ENCODE data around the gene PEX26. TPM values are rescaled to one million over a fixed set of nuclear protein-coding genes. Genes with fewer than 3 reads are reported as not detected.
"Not testable (repeated sequence)": the region's sequence is repeated elsewhere in the genome, so short reads cannot be mapped to it uniquely, and the experiment has no call there.

Gene PEX26
- polyA plus RNA-seq, 3 donors = 23.9 to 31.7 (median 30.6) TPM

DNA sequence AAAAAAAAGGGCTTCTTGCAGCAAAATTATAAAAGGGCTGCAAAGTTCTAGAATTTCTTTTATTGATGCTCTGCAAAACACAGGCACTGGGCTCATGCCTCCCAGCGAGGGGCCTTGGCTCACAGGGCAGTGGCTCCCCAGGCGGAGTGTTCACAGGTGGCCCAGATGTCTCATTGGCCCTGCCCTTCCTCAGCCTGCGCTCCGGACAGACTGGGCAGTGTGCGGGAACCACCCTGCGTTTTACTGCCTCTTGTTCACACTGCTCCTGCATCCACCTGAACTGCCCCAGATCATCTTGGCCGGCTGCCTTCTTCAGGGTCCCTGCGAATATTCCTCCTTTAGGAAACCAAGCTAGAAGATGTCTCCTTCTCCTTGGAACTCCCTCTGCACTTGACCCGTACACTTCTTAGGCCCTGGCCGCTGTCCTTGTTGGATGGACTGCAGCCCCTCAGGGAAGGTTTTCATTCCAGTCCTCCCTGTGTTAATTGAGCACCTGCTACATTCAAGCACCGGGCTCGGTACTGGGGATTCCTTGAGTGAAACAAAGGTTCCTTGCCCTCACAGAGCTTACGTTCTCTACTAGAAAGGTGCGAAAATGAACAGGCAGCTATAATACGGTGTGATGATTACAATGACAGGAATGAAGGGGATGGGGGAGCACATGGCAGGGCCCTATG lies 37.3 kb downstream of the PEX26 start:
- DNase-seq (ENCODE audit: low read depth in 3 of 3, low spot score in 2 of 3) = no peak

DNA sequence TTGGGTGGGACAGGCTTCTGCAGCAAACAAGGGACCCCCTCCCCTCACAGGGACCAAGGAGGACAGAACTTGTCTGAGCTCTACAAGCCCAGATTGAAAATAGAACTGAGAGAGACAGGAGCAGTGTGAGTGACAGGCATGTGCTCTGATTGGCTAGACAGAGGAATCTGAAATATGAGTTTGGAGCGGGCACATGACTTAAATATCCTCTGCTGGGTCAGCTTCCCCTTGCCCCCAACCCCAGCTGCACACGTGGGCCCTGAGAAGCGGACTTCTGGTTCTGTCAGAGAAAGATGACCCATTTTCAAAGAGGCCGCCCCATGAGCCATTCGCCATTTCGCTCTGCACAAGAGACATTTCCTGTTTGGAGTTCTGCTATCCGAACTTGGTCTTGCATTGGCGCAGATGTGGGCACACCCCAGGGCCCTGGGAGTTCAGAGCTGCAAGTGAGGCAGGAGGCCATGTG lies 38.1 kb downstream of the PEX26 start:
- DNase-seq (ENCODE audit: low read depth in 3 of 3, low spot score in 2 of 3) = no peak

DNA sequence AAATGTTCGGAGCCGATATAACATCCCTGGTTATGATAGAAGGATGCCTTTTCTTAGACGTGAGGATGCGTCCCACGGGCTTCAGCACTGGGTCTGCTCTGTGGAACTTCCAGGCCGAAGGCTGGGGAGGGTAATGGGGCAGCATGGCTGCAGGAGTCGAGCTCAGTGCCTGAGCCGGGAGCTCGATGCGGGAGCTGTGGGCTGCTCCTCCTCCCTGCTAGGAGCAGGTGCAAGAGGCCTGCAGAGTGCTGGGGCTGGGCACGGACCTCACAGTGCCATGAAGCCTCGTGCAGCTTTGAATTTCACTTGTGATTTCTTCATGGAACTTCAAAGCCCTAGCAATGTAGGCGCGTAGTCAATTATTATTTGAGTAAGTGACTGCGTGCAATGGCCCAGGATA lies 38.8 kb downstream of the PEX26 start:
- DNase-seq (ENCODE audit: low read depth in 3 of 3, low spot score in 2 of 3) = no peak

DNA sequence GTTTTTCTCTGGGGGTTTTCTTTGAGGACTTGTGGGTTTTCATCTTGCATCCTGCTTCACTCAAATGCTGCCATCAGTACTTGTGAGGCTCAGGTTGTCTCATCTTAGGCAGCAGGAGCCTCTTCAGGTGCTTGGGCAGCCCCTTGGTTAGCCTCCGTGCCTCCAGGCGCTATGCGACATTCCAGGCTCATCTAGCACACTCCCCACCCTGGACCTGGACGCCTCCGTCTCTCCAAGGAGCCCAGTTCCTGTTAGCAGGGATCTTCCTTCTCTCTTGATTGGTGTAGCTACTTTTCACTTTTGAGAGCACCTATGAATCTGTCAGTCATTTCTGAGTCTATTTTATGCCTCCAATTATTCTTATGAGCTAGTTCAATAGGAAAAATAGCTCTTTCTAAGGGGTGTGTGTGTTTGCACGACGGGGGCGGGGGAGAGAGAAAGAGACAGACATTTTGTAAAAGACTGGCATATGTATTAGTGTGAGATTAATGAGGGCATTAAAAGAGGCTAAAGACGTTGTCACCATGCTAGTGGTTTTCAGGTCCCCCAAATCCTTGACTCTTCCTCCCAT lies 40.6 kb downstream of the PEX26 start:
- DNase-seq (ENCODE audit: low read depth in 3 of 3, low spot score in 2 of 3) = no peak

DNA sequence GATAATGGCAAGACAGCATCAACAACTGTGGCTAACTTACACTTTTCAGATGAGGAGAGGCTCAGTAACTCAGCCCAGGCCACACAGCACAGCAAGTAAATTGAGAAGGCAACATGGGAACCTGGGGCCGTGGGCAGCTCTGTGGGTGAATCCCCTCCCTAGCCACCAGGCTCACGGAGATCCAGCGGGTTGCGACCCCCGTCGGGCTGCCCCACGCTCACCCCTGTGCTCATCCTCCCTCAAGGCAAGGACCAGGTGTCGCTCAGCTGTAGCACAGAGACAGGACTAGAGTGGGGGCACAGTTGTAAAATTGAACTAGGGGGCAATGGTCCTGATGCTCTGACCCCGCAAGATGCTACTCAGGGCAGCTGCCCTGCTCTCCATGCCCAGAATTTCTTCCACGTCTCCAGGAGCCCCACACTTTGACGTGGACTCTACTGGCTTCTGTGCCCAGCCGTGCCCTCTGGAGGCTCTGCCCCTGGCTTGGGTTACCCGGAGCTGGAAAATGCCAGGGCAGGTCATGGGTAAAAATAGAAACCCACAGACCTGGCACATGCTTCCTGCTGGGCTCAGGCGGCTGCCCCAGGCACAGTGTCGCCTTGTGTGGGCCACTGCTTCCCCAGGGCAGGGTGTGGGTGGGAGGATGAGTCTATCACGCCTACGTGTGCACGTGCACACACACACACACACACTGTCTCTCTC lies 41.8 kb downstream of the PEX26 start:
- no peak for DNase-seq (ENCODE audit: low read depth in 3 of 3, low spot score in 2 of 3)

DNA sequence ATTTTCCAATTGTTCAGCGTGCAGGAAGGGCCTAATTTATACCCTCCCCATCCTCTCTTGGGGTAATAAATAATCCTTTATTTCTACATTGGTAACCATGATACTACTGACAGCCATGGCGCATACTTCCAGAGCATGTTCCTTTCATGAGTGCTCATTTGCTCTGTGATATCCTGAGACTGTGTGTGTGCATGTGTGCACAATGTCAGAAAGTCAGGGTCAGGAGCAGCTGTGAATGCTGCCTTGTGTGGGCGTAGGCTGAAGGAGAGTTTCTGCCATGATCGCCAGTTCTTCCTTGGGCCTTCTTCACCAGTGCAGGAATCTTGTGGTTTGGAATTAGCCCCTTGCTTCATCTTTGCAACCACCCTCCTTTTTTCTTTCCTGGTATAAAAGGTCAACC lies 43.1 kb downstream of the PEX26 start:
- no peak for DNase-seq (ENCODE audit: low read depth in 3 of 3, low spot score in 2 of 3)

DNA sequence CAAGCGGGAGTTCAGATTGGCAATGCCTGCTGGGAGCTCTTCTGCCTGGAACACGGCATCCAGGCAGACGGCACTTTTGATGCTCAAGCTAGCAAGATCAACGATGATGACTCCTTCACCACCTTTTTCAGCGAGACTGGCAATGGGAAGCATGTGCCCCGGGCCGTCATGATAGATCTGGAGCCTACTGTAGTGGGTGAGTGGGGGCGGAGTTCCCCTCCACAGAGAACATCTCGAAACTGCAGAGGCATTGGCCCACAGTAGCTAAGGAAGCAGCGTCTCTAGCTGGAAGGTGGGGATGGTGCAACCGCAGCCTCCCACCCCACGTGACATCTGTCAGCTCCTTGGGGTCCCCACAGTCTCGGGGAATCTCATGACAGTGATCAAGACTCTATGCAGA lies 43.7 kb downstream of the PEX26 start:
- DNase-seq (ENCODE audit: low read depth in 3 of 3, low spot score in 2 of 3) = no peak

DNA sequence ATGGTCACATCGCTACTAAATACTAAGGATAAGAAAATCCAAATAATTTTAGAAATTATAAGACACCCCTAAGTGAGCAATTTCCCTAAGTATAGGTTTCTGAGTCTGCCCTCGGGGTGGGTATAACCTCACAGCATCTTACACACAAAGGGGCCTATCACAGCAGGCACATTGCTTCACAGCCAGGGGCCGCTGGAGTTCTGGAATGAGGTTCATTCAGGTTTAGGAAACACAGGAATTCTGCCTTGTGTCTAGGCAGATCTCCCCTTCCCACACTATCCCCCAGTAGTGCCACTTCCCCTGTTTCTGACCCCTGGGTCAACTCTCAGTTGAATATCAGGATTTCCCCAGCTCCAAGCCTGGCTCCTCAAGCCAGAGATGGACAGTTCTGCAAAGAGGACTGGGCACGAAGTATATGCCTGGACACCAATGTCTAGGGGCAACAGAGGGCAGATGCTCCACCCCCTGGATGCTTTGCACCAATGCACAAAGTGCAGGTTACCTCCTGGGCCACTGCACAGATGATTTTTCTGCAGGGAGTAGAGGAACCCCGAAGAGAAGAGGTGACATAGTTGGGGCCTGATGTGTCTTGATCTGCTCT lies 44.3 kb downstream of the PEX26 start:
- DNase-seq (ENCODE audit: low read depth in 3 of 3, low spot score in 2 of 3) = no peak

DNA sequence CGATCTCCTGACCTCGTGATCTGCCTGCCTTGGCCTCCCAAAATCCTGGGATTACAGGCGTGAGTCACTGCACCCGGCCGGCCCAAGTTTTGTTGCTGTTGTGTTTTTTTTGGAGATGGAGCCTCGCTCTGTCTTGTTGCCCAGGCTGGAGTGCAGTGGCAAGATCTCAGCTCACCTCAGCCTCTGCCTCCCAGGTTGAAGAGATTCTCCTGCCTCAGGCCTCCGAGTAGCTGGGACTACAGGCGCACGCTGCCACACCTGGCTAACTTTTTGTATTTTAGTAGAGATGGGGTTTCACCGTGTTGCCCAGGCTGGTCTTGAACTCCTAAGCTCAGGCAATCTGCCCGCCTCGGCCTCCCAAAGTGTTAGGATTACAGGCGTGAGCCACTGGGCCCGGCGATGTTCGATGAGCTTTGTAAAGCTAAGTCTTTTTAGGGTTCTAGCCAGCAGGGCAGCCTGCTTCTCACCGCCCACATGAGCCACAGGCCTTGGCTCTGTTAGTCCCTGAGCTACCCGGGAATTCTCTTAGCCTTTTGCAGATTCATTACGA lies 45.8 kb downstream of the PEX26 start:
- not testable (repeated sequence) for DNase-seq (ENCODE audit: low read depth in 3 of 3, low spot score in 2 of 3)

DNA sequence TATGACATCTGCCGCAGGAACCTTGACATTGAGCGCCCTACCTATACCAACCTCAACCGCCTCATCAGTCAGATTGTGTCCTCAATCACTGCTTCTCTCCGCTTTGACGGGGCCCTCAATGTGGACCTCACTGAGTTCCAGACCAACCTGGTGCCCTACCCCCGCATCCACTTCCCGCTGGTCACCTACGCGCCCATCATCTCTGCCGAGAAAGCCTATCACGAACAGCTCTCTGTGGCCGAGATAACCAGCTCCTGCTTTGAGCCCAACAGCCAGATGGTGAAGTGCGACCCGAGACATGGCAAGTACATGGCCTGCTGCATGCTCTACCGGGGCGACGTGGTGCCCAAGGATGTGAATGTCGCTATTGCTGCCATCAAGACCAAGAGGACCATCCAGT lies 48.8 kb downstream of the PEX26 start:
- DNase-seq (ENCODE audit: low read depth in 3 of 3, low spot score in 2 of 3) = no peak

DNA sequence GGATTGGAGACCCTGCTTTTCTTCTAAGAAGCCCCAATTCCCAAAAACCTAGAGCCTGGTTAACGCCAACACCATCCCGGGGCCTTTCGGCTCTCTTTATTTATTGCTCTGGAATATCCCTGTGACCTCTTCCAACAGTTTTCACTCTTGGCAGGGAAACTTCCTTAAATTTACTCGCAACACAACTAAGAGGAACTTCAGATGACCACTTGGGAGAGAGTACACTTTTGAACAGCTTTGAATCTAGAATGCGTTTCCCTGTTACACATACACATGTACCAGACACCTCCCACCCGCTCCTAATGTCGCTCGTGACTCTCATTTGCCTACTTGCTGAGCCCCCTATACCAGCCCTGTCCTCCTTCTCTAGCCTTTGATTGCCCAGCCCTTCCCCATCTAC lies 52.2 kb downstream of the PEX26 start:
- DNase-seq (ENCODE audit: low read depth in 3 of 3, low spot score in 2 of 3) = no peak

DNA sequence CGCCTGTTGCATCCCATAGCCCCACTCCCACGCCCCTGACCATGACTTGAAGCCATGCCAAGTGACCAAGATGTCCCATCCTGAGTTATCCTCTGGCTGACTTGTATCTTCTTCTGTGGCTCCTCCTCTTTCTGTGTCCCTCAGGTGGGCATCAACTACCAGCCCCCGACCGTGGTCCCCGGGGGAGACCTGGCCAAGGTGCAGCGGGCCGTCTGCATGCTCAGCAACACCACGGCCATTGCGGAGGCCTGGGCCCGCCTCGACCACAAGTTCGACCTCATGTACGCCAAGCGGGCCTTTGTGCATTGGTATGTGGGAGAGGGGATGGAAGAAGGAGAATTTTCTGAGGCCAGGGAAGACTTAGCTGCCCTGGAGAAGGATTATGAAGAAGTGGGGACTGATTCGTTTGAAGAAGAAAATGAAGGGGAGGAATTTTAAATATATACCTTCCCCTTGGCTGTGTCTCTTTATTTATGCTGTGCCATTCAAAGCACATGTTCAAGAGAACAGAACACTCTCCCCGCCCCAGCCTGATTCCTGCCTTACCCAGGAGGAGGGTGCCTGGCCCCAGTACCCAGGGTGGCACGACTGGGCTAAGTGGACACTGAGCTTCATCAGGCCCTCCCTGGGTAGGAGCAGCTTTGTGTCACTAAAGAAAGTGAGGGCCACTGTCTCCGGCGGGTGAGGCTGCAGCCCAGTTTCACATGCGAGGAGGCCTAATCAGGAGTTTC lies 53.1 kb downstream of the PEX26 start:
- no peak for DNase-seq (ENCODE audit: low read depth in 3 of 3, low spot score in 2 of 3)

DNA sequence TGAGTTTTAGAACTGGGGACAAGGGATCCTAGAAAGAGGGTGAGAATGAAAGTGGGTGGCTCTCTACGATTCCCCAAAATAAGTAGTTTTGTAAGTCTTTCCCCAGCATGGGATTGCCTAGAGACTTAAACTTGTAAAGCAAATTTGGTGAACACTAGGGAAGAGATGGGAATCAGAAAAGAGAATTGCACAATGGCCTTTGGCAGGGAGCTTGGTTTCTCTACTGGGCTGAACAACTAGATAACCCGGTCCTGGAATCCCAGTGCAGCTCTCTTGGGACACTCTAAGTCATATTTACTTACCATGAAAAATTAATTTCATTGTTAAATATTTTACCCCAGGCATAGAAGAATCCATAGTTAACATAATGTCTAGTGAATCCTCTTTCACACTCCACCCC lies 55.7 kb downstream of the PEX26 start:
- DNase-seq (ENCODE audit: low read depth in 3 of 3, low spot score in 2 of 3) = no peak

DNA sequence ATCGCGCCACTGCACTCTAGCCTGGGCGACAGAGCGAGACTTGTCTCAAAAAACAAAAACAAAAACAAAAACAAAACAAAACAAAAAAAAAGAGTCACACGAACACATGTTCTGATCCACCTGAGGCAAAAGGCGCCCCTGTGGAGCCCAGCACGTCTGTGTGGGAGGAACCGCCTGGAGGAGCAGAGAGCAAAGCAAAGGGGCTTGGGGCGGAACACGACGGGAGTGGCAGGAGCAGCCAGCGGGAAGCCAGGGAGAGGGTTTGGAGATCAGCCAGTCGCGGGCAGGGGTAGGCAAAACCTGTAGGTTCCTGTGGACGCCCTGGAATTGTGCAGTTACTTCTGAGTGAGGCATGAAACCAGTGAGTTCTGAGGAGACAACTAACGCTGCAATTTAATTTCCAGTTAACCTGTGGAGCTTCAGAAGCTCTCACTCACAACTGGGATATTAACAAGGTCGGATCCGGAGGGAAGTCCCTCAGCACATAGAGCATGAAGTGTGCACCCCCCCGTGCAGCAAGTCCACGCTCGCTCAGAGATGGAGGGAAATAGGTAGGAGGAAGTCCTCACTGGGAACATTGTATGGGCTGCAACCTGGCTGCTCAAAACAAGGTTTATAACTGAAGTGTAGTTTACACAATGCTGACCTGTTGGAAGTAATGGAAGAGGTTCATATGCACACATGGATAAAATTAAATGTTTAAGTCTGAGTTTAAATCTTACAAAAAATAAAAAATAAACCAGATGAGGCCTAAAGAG lies 59.0 kb downstream of the PEX26 start:
- DNase-seq (ENCODE audit: low read depth in 3 of 3, low spot score in 2 of 3) = no peak

DNA sequence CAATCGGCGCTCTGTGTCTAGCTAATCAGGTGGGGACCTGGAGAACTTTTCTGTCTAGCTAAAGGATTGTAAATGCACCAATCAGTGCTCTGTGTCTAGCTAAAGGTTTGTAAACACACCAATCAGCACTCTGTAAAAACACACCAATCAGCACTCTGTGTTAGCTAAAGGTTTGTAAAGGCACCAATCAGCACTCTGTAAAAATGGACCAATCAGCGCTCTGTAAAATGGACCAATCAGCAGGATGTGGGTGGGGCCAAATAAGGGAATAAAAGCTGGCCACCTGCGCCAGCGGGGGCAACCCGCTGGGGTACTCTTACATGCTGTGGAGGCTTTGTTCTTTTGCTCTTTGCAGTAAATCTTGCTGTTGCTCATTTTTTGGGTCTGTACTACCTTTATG lies 63.2 kb downstream of the PEX26 start:
- not testable (repeated sequence) for DNase-seq (ENCODE audit: low read depth in 3 of 3, low spot score in 2 of 3)

DNA sequence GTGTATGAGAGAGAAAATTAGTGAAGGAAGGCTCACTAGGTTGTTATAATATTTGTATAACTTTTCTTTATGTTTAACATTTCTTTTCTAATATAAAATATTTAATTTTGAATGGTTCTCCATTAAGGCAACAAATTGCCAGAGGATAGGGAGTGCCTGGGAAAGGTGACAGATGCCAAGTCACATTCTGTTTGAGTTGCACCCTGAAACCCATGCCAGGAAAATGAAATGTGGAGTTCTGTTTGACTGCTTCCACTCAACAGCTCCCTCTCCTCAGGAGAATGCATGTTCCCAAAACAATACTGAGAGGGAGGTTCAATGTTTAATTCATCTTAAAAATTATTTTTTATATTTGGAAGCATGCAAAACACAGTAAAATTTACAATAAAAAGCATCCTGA lies 66.3 kb downstream of the PEX26 start:
- no peak for DNase-seq (ENCODE audit: low read depth in 3 of 3, low spot score in 2 of 3)

DNA sequence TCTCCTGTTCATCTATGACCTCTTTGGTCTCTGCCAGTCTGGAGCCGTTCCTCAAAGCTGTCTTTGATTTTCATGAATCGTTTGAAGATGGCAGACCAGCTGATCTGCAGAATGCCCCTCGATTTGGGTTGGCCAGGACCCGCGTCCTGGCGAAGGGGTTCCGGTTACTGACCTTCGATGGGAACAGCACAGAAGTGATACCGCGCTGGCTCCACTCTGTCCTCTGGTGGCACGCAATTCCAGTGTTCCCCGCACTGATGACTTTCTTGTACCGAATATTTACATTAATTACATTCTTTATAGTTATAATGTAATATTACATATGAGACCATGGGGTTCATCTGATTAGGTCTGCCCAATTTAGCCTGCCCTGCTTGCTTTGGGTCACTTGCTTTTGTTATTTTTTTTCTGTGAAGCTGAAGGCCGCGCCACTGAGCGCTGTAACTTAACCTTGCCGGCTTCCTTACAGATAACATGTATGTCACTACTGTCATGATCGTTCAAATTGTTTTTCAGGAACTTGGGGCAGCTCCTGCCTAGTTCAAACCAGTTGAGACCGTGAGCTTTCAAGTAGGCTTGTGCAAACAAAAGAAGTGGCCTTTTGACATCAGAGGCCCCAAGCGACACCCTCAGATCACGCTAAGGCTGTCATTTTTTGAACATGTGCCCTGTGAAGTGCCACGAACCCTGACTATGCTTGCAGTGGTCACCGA lies 68.0 kb downstream of the PEX26 start:
- no peak for DNase-seq (ENCODE audit: low read depth in 3 of 3, low spot score in 2 of 3)

DNA sequence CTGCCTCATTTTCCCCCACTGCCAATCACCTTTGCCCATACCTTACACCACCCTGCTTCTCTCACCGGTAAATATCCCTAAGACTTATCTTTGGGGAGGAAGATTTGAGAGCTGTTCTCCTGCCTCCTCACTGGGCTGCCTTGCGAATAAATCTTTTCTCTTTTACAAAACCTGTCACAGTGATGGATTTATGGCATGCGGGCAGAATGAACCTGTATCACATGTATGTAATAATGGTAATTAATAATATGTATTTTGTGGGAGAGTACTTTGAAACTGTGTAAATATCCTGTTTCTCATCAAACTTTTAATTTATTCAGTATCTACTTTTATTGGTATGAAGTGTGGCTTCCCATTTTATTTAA lies 68.6 kb downstream of the PEX26 start:
- no peak for DNase-seq (ENCODE audit: low read depth in 3 of 3, low spot score in 2 of 3)

DNA sequence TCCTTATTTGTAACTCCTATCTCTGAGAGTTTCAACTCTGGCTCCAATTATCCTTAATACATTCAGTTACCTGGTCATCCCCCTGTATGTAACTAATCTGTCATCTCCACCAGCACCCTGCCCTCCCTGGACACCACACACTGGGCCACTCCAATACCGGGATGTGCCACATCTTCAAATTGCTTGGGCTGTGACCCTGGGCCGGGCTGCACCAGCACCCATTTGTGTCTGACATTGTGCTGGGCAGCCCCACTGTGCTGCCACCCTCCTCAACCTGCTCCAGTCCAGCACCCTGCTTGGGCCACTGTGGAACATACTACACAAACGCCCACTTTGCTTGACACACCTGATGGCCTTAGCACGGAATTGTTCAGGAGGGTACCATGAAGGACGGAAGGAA lies 70.0 kb downstream of the PEX26 start:
- DNase-seq (ENCODE audit: low read depth in 3 of 3, low spot score in 2 of 3) = no peak

Data from right renal cortex interstitium (tissue), 3 donors.